ENCODE results near the gene UGGT2.
"Not testable (repeated sequence)": the region's sequence is repeated elsewhere in the genome, so short reads cannot be mapped to it uniquely, and the experiment has no call there.

UGGT2 gene

GRCh38 chr13:95791084-95791722 lies 262.0 kb downstream of the UGGT2 start:
- TF ChIP-seq POU2F2 (IDR thresholded peaks at IDR 0.05; ENCODE audit: low read depth, low read length) (no peak), SPI1 (IDR thresholded peaks at IDR 0.05; ENCODE audit: low read depth, low read length) (no peak), TAF1 (IDR thresholded peaks at IDR 0.05; ENCODE audit: low read depth, low read length) (no peak), POLR2A (IDR thresholded peaks at IDR 0.05; ENCODE audit: low read depth, low read length) (no peak), PAX5 (IDR thresholded peaks at IDR 0.05; ENCODE audit: insufficient read depth, low read length, severe bottlenecking) (no peak)
- DNase-seq (ENCODE audit: insufficient read length, low spot score) (no peak), FAIRE-seq (no peak)

GRCh38 chr13:95789315-95789714 lies 263.9 kb downstream of the UGGT2 start:
- not testable (repeated sequence) for DNase-seq (ENCODE audit: insufficient read length, low spot score); FAIRE-seq

- DNase-seq (ENCODE audit: insufficient read length, low spot score): no peak
- TF ChIP-seq POLR2A (IDR thresholded peaks at IDR 0.05; ENCODE audit: low read depth, low read length): no peak
- no peak for TF ChIP-seq POU2F2 (IDR thresholded peaks at IDR 0.05; ENCODE audit: low read depth, low read length)
- no peak for TF ChIP-seq SPI1 (IDR thresholded peaks at IDR 0.05; ENCODE audit: low read depth, low read length)
- TF ChIP-seq PAX5 (IDR thresholded peaks at IDR 0.05; ENCODE audit: insufficient read depth, low read length, severe bottlenecking): no peak
- no peak for TF ChIP-seq TAF1 (IDR thresholded peaks at IDR 0.05; ENCODE audit: low read depth, low read length)
- no peak for TF ChIP-seq POLR2AphosphoS5 (IDR thresholded peaks at IDR 0.05; ENCODE audit: low read depth, low read length)
- FAIRE-seq: no peak
Measured at GRCh38 chr13:95788100-95788463, 265.1 kb downstream of the UGGT2 start.

- DNase-seq (ENCODE audit: insufficient read length, low spot score): no peak
- FAIRE-seq: no peak
- no peak for TF ChIP-seq TAF1 (IDR thresholded peaks at IDR 0.05; ENCODE audit: low read depth, low read length)
- no peak for TF ChIP-seq POU2F2 (IDR thresholded peaks at IDR 0.05; ENCODE audit: low read depth, low read length)
- no peak for TF ChIP-seq POLR2A (IDR thresholded peaks at IDR 0.05; ENCODE audit: low read depth, low read length)
- TF ChIP-seq POLR2AphosphoS5 (IDR thresholded peaks at IDR 0.05; ENCODE audit: low read depth, low read length): no peak
- TF ChIP-seq SPI1 (IDR thresholded peaks at IDR 0.05; ENCODE audit: low read depth, low read length): no peak
- TF ChIP-seq PAX5 (IDR thresholded peaks at IDR 0.05; ENCODE audit: insufficient read depth, low read length, severe bottlenecking): no peak
Measured at GRCh38 chr13:95787356-95788099, 265.7 kb downstream of the UGGT2 start.

GRCh38 chr13:95784900-95785290 lies 268.3 kb downstream of the UGGT2 start:
- no peak for FAIRE-seq
- DNase-seq (ENCODE audit: insufficient read length, low spot score): no peak
- TF ChIP-seq TAF1 (IDR thresholded peaks at IDR 0.05; ENCODE audit: low read depth, low read length): no peak

- TF ChIP-seq PAX5 (IDR thresholded peaks at IDR 0.05; ENCODE audit: insufficient read depth, low read length, severe bottlenecking) (no peak), TAF1 (IDR thresholded peaks at IDR 0.05; ENCODE audit: low read depth, low read length) (no peak), POLR2A (IDR thresholded peaks at IDR 0.05; ENCODE audit: low read depth, low read length) (no peak), POLR2AphosphoS5 (IDR thresholded peaks at IDR 0.05; ENCODE audit: low read depth, low read length) (no peak), POU2F2 (IDR thresholded peaks at IDR 0.05; ENCODE audit: low read depth, low read length) (no peak)
- FAIRE-seq (no peak), DNase-seq (ENCODE audit: insufficient read length, low spot score) (no peak)
Measured at GRCh38 chr13:95784161-95784899, 268.9 kb downstream of the UGGT2 start.

GRCh38 chr13:95783747-95784146 lies 269.5 kb downstream of the UGGT2 start:
- DNase-seq (ENCODE audit: insufficient read length, low spot score): no peak
- FAIRE-seq: no peak
- TF ChIP-seq PAX5 (IDR thresholded peaks at IDR 0.05; ENCODE audit: insufficient read depth, low read length, severe bottlenecking) (no peak), POLR2AphosphoS5 (IDR thresholded peaks at IDR 0.05; ENCODE audit: low read depth, low read length) (no peak), SPI1 (IDR thresholded peaks at IDR 0.05; ENCODE audit: low read depth, low read length) (no peak), POU2F2 (IDR thresholded peaks at IDR 0.05; ENCODE audit: low read depth, low read length) (no peak), POLR2A (IDR thresholded peaks at IDR 0.05; ENCODE audit: low read depth, low read length) (no peak)

GRCh38 chr13:95781940-95782339 lies 271.3 kb downstream of the UGGT2 start:
- DNase-seq (ENCODE audit: insufficient read length, low spot score); FAIRE-seq: not testable (repeated sequence)

- no peak for FAIRE-seq
- TF ChIP-seq PAX5 (IDR thresholded peaks at IDR 0.05; ENCODE audit: insufficient read depth, low read length, severe bottlenecking) (no peak), POU2F2 (IDR thresholded peaks at IDR 0.05; ENCODE audit: low read depth, low read length) (no peak), TAF1 (IDR thresholded peaks at IDR 0.05; ENCODE audit: low read depth, low read length) (no peak), POLR2A (IDR thresholded peaks at IDR 0.05; ENCODE audit: low read depth, low read length) (no peak), SPI1 (IDR thresholded peaks at IDR 0.05; ENCODE audit: low read depth, low read length) (no peak), POLR2AphosphoS5 (IDR thresholded peaks at IDR 0.05; ENCODE audit: low read depth, low read length) (no peak)
- no peak for DNase-seq (ENCODE audit: insufficient read length, low spot score)
Measured at GRCh38 chr13:95781016-95781415, 272.2 kb downstream of the UGGT2 start.

GRCh38 chr13:95779522-95779921 lies 273.7 kb downstream of the UGGT2 start:
- FAIRE-seq (no peak), DNase-seq (ENCODE audit: insufficient read length, low spot score) (no peak)
- TF ChIP-seq POLR2A (IDR thresholded peaks at IDR 0.05; ENCODE audit: low read depth, low read length) (no peak), TAF1 (IDR thresholded peaks at IDR 0.05; ENCODE audit: low read depth, low read length) (no peak), SPI1 (IDR thresholded peaks at IDR 0.05; ENCODE audit: low read depth, low read length) (no peak), POLR2AphosphoS5 (IDR thresholded peaks at IDR 0.05; ENCODE audit: low read depth, low read length) (no peak), POU2F2 (IDR thresholded peaks at IDR 0.05; ENCODE audit: low read depth, low read length) (no peak), PAX5 (IDR thresholded peaks at IDR 0.05; ENCODE audit: insufficient read depth, low read length, severe bottlenecking) (no peak)
